ENCODE measurements around the gene PDE4D.

DNA sequence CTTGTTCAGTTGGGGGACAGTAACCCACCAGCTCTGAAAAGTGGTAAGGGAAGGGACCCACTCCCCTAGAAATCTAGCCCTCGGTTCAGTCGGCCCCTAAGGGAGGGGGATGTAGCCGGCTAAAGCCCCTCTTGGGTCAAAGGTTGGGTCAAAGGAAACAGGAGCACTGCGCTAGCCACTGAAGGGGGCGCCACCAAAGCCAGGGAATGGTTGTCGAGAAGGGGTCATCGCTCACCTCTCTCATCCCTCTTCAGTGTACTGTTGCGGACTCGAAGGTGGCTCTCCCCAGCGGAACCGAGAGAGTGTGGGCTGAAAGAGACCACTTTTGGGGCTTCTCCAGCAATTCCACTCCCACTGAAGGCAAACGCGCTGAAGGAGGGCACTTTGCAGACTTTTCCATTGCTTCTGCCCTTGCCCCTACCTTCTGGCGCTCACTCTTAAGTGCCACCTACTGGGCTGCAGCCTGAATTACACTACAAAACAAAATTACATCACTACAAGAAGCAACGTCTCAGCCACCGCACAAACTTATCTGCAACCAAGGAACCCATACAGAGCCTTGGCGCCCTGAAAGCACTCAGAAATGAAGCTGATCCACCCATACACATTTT lies 396.9 kb downstream of the PDE4D start:
- TF ChIP-seq RARB (CRISPR knock-in tag; IDR thresholded peaks at IDR 0.05) (no peak), OSR1 (CRISPR knock-in tag; IDR thresholded peaks at IDR 0.05) (no peak), ZFP30 (CRISPR knock-in tag; IDR thresholded peaks at IDR 0.05) (no peak)
- TF ChIP-seq, protein P1, sequence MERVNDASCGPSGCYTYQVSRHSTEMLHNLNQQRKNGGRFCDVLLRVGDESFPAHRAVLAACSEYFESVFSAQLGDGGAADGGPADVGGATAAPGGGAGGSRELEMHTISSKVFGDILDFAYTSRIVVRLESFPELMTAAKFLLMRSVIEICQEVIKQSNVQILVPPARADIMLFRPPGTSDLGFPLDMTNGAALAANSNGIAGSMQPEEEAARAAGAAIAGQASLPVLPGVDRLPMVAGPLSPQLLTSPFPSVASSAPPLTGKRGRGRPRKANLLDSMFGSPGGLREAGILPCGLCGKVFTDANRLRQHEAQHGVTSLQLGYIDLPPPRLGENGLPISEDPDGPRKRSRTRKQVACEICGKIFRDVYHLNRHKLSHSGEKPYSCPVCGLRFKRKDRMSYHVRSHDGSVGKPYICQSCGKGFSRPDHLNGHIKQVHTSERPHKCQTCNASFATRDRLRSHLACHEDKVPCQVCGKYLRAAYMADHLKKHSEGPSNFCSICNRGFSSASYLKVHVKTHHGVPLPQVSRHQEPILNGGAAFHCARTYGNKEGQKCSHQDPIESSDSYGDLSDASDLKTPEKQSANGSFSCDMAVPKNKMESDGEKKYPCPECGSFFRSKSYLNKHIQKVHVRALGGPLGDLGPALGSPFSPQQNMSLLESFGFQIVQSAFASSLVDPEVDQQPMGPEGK (CRISPR knock-in tag; IDR thresholded peaks at IDR 0.05; ENCODE audit: borderline replicate concordance) = no peak

Measured in SK-N-SH treated with all-trans-retinoic acid at 6 μM for 48 hours (cell line).